Lower lobe of right lung (tissue), 2 donors: Measurements from ENCODE around the gene POLE. TPM values are rescaled to one million over a fixed set of nuclear protein-coding genes. Genes with fewer than 3 reads are reported as not detected.

Experiments used
- ATAC-seq, 2 donors: fragments of 200-7000 bp; cut with Tn5 transposase; one replicate each; pipeline ENCODE4 v1.9.1; 2020 to 2022; ENCODE audit warnings: mild to moderate bottlenecking in 2 of 2, moderate library complexity in 2 of 2
- DNase-seq: peaks from one replicate; pipeline ENCODE4 v3.0.0-alpha.2; 2020
- H3K27ac ChIP-seq: fragments of 200-600 bp; one replicate; pipeline ENCODE4 v1.8.0; 2022
- H3K27me3 ChIP-seq: fragments of 200-600 bp; one replicate; pipeline ENCODE4 v1.8.0; 2022; ENCODE audit warnings: low read depth
- H3K36me3 ChIP-seq: fragments of 200-600 bp; one replicate; pipeline ENCODE4 v1.8.0; 2022; ENCODE audit warnings: mild to moderate bottlenecking
- H3K4me1 ChIP-seq: fragments of 200-600 bp; one replicate; pipeline ENCODE4 v1.8.0; 2022
- H3K4me3 ChIP-seq: fragments of 200-600 bp; one replicate; pipeline ENCODE4 v1.8.0; 2022; ENCODE audit warnings: mild to moderate bottlenecking
- H3K9me3 ChIP-seq: fragments of 200-600 bp; one replicate; pipeline ENCODE4 v1.8.0; 2022
- intact Hi-C: fragments of 100-400 bp; cut with DNase I; formaldehyde crosslinking; loops from one replicate; pipeline ENCODE4 v1.11.0; 2022
- total RNA-seq: library from RNA; stranded (reverse); fragmentation: NEBNext Ultra II Directional; extraction: Animal tissue kit (Norgen Biotek cat#: 25700); gene quantifications from one replicate; pipeline ENCODE4 v1.2.1, GENCODE V29; 2021
- TF ChIP-seq, protein P1 (sequence below): fragments of 200-600 bp; IDR thresholded peaks from one replicate; pipeline ENCODE4 v1.8.0; 2022; ENCODE audit warnings: antibody characterized with exemption, mild to moderate bottlenecking
- donor health status: DM: no; HTN: yes; CAD: no; lungs with severe emphysema.

The POLE gene
- total RNA-seq, 1 donor from 2014 or later: 28.0 TPM

DNA sequence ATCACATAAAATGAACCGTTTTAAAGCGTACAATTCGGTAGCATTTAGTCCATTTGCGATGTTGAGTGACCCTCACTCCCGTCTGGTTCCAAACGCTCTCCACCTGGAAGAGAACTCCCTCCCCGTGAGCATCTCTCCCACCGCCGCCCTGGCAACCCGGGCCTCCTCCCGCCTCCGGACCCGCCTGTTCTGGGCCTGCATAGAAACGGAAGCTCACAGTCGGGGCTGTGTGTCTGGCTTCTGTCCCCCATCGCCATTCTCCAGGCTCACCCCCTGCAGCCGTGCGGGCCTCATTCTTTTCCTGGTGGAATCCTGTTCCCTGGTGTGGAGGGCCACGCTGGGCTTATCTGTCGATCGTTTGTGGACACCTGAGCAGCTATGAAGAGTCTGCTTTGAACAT is 94.1 kb downstream of the POLE start:
- Histone ChIP-seq H3K4me3 (no peak overlapping the region), H3K27ac (no peak overlapping the region), H3K4me1 (peaks cover 10% of the 10 kb centered on the region), H3K9me3 (no peaks in the 10 kb centered on the region), H3K27me3 (no peaks in the 10 kb centered on the region), H3K36me3 (no peaks in the 10 kb centered on the region)
- ATAC-seq: no peak
- intact Hi-C loops: no loop called here
- TF ChIP-seq, protein P1, sequence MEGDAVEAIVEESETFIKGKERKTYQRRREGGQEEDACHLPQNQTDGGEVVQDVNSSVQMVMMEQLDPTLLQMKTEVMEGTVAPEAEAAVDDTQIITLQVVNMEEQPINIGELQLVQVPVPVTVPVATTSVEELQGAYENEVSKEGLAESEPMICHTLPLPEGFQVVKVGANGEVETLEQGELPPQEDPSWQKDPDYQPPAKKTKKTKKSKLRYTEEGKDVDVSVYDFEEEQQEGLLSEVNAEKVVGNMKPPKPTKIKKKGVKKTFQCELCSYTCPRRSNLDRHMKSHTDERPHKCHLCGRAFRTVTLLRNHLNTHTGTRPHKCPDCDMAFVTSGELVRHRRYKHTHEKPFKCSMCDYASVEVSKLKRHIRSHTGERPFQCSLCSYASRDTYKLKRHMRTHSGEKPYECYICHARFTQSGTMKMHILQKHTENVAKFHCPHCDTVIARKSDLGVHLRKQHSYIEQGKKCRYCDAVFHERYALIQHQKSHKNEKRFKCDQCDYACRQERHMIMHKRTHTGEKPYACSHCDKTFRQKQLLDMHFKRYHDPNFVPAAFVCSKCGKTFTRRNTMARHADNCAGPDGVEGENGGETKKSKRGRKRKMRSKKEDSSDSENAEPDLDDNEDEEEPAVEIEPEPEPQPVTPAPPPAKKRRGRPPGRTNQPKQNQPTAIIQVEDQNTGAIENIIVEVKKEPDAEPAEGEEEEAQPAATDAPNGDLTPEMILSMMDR: no peak
- DNase-seq: no peak

DNA sequence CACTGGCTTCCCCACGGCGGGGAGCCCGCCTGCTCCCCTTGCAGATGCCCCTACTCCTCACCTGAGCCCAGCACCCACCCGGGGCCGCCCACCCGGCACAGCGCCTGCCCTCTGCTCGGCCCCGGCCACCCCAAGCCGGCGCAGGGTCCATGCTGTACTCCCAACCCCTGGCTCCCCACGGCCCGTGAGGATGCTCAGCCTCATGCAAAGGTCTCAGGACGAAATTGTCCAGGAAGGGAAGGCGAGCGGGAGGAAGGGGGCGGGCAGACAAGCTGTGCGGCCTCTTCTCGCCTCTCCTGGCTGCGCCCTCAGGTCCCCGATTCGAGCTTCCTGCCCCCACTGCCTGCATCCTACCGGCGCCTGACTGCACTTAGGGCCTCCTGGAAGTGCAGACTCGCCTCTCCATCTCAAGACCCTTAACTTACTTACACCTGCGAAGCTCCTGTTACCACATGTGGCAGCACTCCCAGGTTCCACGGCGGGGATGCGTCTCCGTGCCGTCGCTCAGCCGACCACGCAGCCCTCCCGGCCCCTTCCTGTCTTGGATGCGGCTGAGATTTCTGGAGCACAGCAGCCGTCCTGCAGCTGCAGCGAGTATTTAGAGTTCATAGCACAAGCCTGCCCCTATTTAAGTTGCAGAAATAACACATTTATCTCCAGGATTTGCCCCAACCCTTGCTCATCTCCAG is 94.7 kb downstream of the POLE start:
- DNase-seq (no peak), ATAC-seq (no peak)
- Histone ChIP-seq H3K27ac (no peak overlapping the region), H3K9me3 (no peaks in the 10 kb centered on the region), H3K4me1 (peaks cover 10% of the 10 kb centered on the region), H3K36me3 (no peaks in the 10 kb centered on the region), H3K4me3 (no peak overlapping the region), H3K27me3 (no peaks in the 10 kb centered on the region)
- TF ChIP-seq, protein P1: no peak
- intact Hi-C loops: no loop called here

DNA sequence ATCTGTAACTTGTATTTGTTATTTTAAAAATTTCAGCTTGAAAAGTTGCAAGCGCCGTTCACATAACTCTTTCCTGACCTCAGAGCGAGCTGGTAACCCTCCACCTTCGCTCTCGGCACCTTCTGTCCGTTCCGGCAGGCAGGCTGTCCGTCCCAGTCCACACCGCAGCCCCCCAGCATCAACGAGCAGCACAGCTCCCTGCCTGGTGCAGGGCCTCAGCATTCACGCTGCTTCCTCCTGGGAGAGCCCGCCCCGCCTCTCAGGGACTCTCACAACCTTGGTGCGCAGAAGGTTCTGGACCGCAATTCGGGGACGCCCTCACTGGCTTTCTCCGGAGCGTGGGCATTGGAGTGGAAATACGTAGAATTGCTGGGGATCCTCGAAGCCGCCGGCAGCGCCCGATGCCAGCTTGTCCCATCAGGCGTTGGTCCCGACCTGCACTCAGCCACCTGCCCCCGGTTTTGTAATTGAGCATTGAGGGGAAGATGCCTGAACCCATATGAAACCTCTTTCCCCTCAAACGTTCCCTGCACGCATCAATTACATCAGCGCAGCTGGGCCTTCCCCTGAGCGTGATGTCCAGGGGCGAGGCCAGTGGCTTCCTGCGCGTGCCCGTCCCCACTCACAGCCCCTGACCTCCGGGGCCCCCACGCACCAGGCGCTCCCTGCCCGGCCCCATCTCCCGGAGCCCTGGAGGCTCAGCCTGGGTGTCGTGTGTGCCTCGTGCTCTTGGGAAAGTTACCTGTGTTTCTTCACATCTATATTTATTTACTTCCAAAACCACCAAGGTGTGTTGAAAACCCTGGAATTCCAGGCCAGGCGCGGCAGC is 95.8 kb downstream of the POLE start:
- TF ChIP-seq, protein P1: no peak
- H3K27ac ChIP-seq: no peak overlapping the region
- ATAC-seq (no peak), DNase-seq (no peak)
- H3K36me3 ChIP-seq: no peaks in the 10 kb centered on the region
- no peaks in the 10 kb centered on the region for H3K9me3 ChIP-seq
- intact Hi-C loops: no loop called here
- no peaks in the 10 kb centered on the region for H3K27me3 ChIP-seq
- no peak overlapping the region for H3K4me3 ChIP-seq
- H3K4me1 ChIP-seq: peaks cover 10% of the 10 kb centered on the region

DNA sequence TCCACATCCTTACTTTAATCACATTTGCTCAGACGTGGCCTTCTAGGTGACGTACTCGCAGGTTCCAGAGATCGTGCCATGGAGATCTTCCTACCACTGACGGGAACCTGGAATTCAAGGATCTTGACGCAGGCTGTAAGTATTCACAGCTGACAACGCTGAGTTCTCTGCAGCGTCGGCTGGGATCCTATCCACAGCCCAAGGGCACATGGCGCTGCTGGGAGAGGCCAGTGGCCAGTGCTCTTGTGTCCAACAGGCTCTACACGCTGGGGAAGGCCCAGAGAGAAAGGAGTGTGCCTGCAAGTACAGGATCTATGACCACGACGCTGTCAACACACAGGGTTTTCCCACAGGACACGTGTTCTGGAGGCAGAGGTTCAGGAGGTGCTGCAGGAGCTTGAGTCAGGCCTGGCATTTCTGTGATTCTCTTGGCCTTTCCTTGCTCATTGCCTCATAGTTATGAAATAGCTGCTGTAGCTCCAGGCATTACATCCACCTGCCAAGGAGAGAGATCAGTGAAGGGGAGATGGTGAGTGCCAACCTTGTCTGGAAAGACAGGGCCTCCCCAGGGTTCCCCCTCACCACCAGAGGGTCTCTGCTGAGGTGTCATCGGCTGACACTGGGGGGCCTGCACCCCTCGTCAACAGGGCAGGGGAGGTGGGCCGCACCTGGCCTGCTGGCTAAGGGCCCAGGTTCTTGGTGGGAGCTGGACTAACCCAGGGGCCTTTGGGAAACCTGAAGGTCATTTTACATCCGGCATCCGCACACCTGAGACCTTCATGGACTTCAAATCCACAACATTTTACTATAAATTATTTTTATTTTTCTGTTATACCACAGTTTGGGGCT is 98.1 kb downstream of the POLE start:
- no peak for ATAC-seq
- no peak for DNase-seq
- no peaks in the 10 kb centered on the region for H3K9me3 ChIP-seq
- TF ChIP-seq, protein P1: no peak
- no peak overlapping the region for H3K27ac ChIP-seq
- intact Hi-C loops: no loop called here
- H3K4me3 ChIP-seq: no peak overlapping the region
- peaks cover 10% of the 10 kb centered on the region for H3K4me1 ChIP-seq
- H3K27me3 ChIP-seq: no peaks in the 10 kb centered on the region
- no peaks in the 10 kb centered on the region for H3K36me3 ChIP-seq

DNA sequence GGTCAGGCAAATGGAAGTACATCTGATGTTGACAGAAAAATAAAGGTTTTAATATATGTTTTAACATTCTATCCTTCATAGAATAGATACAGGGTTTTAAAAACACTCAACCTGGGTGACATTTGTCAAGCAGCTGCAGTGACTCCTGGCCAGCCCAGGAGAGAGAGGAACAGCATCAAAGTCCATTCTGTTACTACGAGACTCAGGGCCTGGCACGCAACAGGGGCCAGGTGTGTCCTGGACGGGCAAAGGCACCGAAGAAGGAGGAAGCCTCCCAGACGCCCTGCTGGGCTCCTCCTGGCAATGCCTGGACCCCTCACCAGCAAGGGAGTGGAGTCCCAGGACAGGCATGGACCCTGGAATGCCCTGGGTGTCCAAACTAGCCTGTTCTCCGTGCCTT is 98.8 kb downstream of the POLE start:
- intact Hi-C loops: no loop called here
- no peaks in the 10 kb centered on the region for H3K9me3 ChIP-seq
- H3K27me3 ChIP-seq: no peaks in the 10 kb centered on the region
- H3K27ac ChIP-seq: no peak overlapping the region
- no peaks in the 10 kb centered on the region for H3K36me3 ChIP-seq
- no peak overlapping the region for H3K4me3 ChIP-seq
- TF ChIP-seq, protein P1: no peak
- ATAC-seq (no peak), DNase-seq (no peak)
- peaks cover 3% of the 10 kb centered on the region for H3K4me1 ChIP-seq
